GM12891 (cell line): ENCODE data around the gene SMCO3.
"Not testable (repeated sequence)": the region's sequence is repeated elsewhere in the genome, so short reads cannot be mapped to it uniquely, and the experiment has no call there.

Experiments used
- POLR2A ChIP-seq: IDR thresholded peaks from 2 replicates; pipeline ENCODE4 v1.6.1; 2011; ENCODE audit warnings: low read depth, low read length, control low read depth
- POLR2AphosphoS5 ChIP-seq: IDR thresholded peaks from 2 replicates; pipeline ENCODE4 v1.6.1; 2011; ENCODE audit warnings: low read depth, low read length, control low read depth
- TAF1 ChIP-seq: IDR thresholded peaks from 2 replicates; pipeline ENCODE4 v1.6.1; 2011; ENCODE audit warnings: low read depth, low read length, control low read depth

DNA sequence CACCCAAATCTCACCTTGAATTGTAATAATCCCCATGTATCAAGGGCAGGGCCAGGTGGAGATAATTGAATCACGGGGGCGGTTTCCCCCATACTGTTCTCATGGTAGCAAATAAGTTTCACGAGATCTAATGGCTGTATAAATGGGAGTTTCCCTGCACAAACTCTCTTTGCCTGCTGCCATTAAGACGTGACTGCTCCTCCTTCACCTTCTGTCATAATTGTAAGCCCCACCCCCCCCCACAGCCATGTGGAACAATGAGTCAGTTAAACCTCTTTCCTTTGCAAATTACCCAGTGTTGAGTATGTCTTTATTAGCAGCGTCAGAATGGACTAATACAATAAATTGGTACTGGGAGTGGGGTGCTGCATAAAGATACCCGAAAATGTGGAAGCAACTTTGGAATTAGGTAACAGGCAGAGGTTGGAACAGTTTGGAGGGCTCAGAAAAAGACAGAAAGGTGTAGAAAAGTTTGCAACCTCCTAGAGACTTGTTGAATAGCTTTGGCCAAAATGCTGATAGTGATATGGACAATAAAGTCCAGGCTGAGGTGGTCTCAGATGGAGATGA, 54.2 kb downstream of the SMCO3 start:
- not testable (repeated sequence) for TF ChIP-seq POLR2A, POLR2AphosphoS5, TAF1
